HepG2 (cell line): ENCODE results near the gene SLC9A9. TPM values are rescaled to one million over a fixed set of nuclear protein-coding genes. Genes with fewer than 3 reads are reported as not detected.

Experiments used
- ATAC-seq: fragments of 200-7000 bp; cut with Tn5 transposase; 3 replicates; pipeline ENCODE4 v1.9.1; 2020; ENCODE audit warnings: mild to moderate bottlenecking, moderate library complexity
- BruUV-seq: library from RNA; stranded (reverse); fragments of 400-500 nt; replicated peaks from 2 replicates; lab custom pipeline; 2021; lab: Mats Ljungman, UMichigan
- CTCF ChIA-PET: fragments of 300-600 bp; formaldehyde crosslinking; extraction: SDS; loops from one replicate; lab custom pipeline; 2021; ENCODE audit warnings: low total read pairs, inconsistent platforms, low intra/inter-chr PET ratio; lab: Yijun Ruan, JAX
- POLR2A ChIA-PET: fragments of 350-600 bp; sonication (Branson Sonifier 250); formaldehyde crosslinking; loops from one replicate; lab custom pipeline; 2020; ENCODE audit warnings: antibody characterized with exemption, inconsistent platforms; lab: Yijun Ruan, JAX
- DNase-seq: peaks from one replicate; pipeline ENCODE4 v3.0.0-alpha.2; 2015; ENCODE audit warnings: low spot score
- FAIRE-seq: peaks from 3 replicates; lab custom pipeline; 2011; peaks lifted over from hg19 to GRCh38; lab: Jason Lieb, UNC
- H2AFZ ChIP-seq: one replicate; pipeline ENCODE4 v1.6.1; 2011; ENCODE audit warnings: low read length, inconsistent platforms
- H3K27ac ChIP-seq: fragments of 300-600 bp; 3 replicates; pipeline ENCODE4 v1.8.0; 2011; ENCODE audit warnings: mixed run types, mild to moderate bottlenecking, mixed read lengths, low read length, inconsistent platforms; ENCODE audit not compliant: insufficient read depth; ENCODE audit errors: extremely low read length
- H3K27me3 ChIP-seq, 2 experiments: fragments of 200-600 bp in 1 of 2; 2 replicates in 1 of 2; 3 replicates in 1 of 2; pipeline versions ENCODE4 v1.6.0 to v1.8.0; 2011; ENCODE audit warnings: low read length in 2 of 2, mild to moderate bottlenecking in 2 of 2, moderate library complexity in 2 of 2, inconsistent platforms in 1 of 2; ENCODE audit not compliant: insufficient read depth in 2 of 2, control insufficient read depth in 1 of 2
- H3K36me3 ChIP-seq, 2 experiments: fragments of 200-600 bp in 1 of 2; replicated peaks in 1 of 2; 2 replicates in 1 of 2; 3 replicates in 1 of 2; pipeline versions ENCODE4 v1.5.1 to v1.8.0; 2011; ENCODE audit warnings: low read length in 2 of 2, inconsistent platforms in 1 of 2; ENCODE audit not compliant: insufficient read depth in 2 of 2, control insufficient read depth in 1 of 2
- H3K4me1 ChIP-seq: 2 replicates; pipeline ENCODE4 v1.5.1; 2012; ENCODE audit warnings: low read length, inconsistent platforms; ENCODE audit not compliant: insufficient read depth
- H3K4me2 ChIP-seq: 2 replicates; pipeline ENCODE4 v1.6.0; 2011; ENCODE audit warnings: low read depth, low read length, inconsistent platforms
- H3K4me3 ChIP-seq, 3 experiments: fragments of 200-600 bp in 1 of 3; sonication (generic), shearing (Covaris generic) in 1 of 3; replicated peaks in 1 of 3; 2 replicates each; pipeline ENCODE4 v1.5.1; 2011 to 2016; ENCODE audit warnings: low read length in 3 of 3, inconsistent platforms in 2 of 3, low read depth in 2 of 3, mild to moderate bottlenecking in 2 of 3, control low read depth in 1 of 3, mixed read lengths in 1 of 3; ENCODE audit not compliant: insufficient read depth in 1 of 3
- H3K79me2 ChIP-seq: one replicate; pipeline ENCODE4 v1.6.1; 2011; ENCODE audit warnings: low read length, inconsistent platforms; ENCODE audit not compliant: insufficient read depth
- H3K9ac ChIP-seq: 2 replicates; pipeline ENCODE4 v1.6.0; 2011; ENCODE audit warnings: mild to moderate bottlenecking, low read depth, low read length, inconsistent platforms; ENCODE audit not compliant: insufficient read depth
- H3K9me3 ChIP-seq: 2 replicates; pipeline ENCODE4 v1.5.1; 2012; ENCODE audit warnings: mild to moderate bottlenecking, low read length
- H4K20me1 ChIP-seq: 2 replicates; pipeline ENCODE4 v1.6.0; 2011; ENCODE audit warnings: inconsistent platforms, mild to moderate bottlenecking, low read length, moderate library complexity; ENCODE audit not compliant: insufficient read depth
- MIER3 ChIP-seq: IDR thresholded peaks from 2 replicates; pipeline ENCODE4 v1.6.1; 2016; ENCODE audit warnings: missing compliant biosample characterization, borderline replicate concordance
- NR2F2 ChIP-seq: IDR thresholded peaks from 2 replicates; pipeline ENCODE4 v1.6.1; 2012; ENCODE audit warnings: low read depth, inconsistent platforms, borderline replicate concordance
- TEAD2 ChIP-seq: sonication (generic); formaldehyde crosslinking; IDR thresholded peaks from 2 replicates; pipeline ENCODE4 v1.9.0; 2021; ENCODE audit warnings: missing genetic modification reagents
- XRCC5 ChIP-seq: fragments of 200-400 bp; formaldehyde crosslinking; optimal IDR thresholded peaks from 2 replicates; pipeline ENCODE3; 2017; ENCODE audit warnings: mild to moderate bottlenecking, low read length
- ZFP1 ChIP-seq: IDR thresholded peaks from 2 replicates; pipeline ENCODE4 v1.6.1; 2016
- ZNF770 ChIP-seq: sonication (generic); formaldehyde crosslinking; IDR thresholded peaks from 2 replicates; pipeline ENCODE4 v1.5.0; 2020; ENCODE audit warnings: mild to moderate bottlenecking, missing genetic modification reagents
- ZNF850 ChIP-seq: sonication (generic); formaldehyde crosslinking; conservative IDR thresholded peaks from 2 replicates; pipeline ENCODE4 v1.9.0; 2021; ENCODE audit warnings: mild to moderate bottlenecking, missing genetic modification reagents
- WGBS: methylation state at CpG from one replicate; pipeline ENCODE4 v1.1.6; 2017; ENCODE audit warnings: low lambda C conversion rate; 5-methylcytosine and 5-hydroxymethylcytosine counted together
- in situ Hi-C: cut with HindIII; loops from 2 replicates; pipeline ENCODE4 v1.10.0; 2017; ENCODE audit warnings: low pct_unique_long_range_greater_than_20kb; ENCODE audit not compliant: extremely low pct_ligation_motif_present
- intact Hi-C: fragments of 100-400 bp; cut with micrococcal nuclease; formaldehyde crosslinking; loops from one replicate; pipeline ENCODE4 v1.10.0; 2022; ENCODE audit not compliant: unreplicated experiment
- polyA plus RNA-seq, 8 experiments: library from polyadenylated mRNA; depleted of rRNA in 3 of 8; stranded (reverse) in 7 of 8; unstranded in 1 of 8; fragments of >200 nt; fragmentation: Illumina TruSeq in 4 of 8; extraction: Trizol in 4 of 8; gene quantifications; 2 replicates each; pipeline versions ENCODE4 v1.2.1 to v1.2.3, GENCODE V29; 2011 to 2016; ENCODE audit warnings: low read depth in 4 of 8, missing spikeins in 1 of 8, mixed read lengths in 1 of 8; ENCODE audit not compliant: insufficient read depth in 1 of 8
- total RNA-seq, 5 experiments: library from RNA; depleted of rRNA; stranded (reverse); fragments of >200 nt; fragmentation: Illumina TruSeq; extraction: Trizol; gene quantifications; 2 replicates each; pipeline ENCODE4 v1.2.3, GENCODE V29; 2016; ENCODE audit warnings: low read depth in 1 of 5
- TF ChIP-seq, protein P1 (sequence below): sonication (generic); formaldehyde crosslinking; IDR thresholded peaks from 2 replicates; pipeline ENCODE4 v1.5.1; 2020; ENCODE audit warnings: mild to moderate bottlenecking, missing genetic modification reagents, borderline replicate concordance

Gene SLC9A9
- total and polyA plus RNA-seq, 2 of the 13 experiments (the other 11 are each of a cell fraction or from before 2014, with no cell fraction given), result not detected

DNA sequence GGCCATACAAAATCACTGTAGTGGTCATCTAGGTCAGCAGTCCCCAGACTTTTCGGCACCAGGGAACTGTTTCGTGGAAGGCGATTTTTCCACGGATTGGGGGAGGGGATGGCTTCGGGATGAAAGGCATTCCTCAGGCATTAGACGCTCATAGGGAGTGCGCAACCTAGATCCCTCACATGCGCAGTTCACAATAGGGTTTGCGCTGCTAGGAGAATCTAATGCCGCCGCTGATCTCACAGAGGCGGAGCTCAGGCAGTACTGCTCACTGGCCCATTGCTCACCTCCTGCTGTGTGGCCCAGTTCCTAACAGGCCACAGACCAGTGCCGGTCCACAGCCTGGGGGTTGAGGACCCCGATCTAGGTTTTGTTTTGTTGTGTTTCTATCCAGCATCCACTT lies 200.1 kb downstream of the SLC9A9 start:
- no peak for TF ChIP-seq MIER3 (CRISPR knock-in tag)
- TF ChIP-seq TEAD2 (CRISPR knock-in tag), result no peak
- no peak for TF ChIP-seq ZNF850 (CRISPR knock-in tag)
- TF ChIP-seq NR2F2, result no peak
- no peak for TF ChIP-seq ZFP1 (CRISPR knock-in tag)
- TF ChIP-seq ZNF770 (CRISPR knock-in tag), result no peak
- ATAC-seq, result no peak
- Histone ChIP-seq H2AFZ (no peak overlapping the region), H4K20me1 (no peaks in the 10 kb centered on the region), H3K9ac (no peak overlapping the region), H3K27ac (no peak overlapping the region), H3K4me1 (no peaks in the 10 kb centered on the region), H3K36me3 (no peaks in the 10 kb centered on the region), H3K4me3 (no peak overlapping the region), H3K9me3 (no peaks in the 10 kb centered on the region), H3K79me2 (no peaks in the 10 kb centered on the region), H3K27me3 (no peaks in the 10 kb centered on the region; a peak in 1 of 5 replicates), H3K4me2 (no peak overlapping the region)
- WGBS, result 9% methylated on average over 7 of the region's 14 CpGs
- intact Hi-C loops (loop anchor here (10.0 kb wide), 1 partner anchor 573 kb away; no protein-coding TSS in a partner anchor), in situ Hi-C loops (no loop called here)
- FAIRE-seq, result no peak
- ChIA-PET CTCF (no interaction called here), POLR2A (no interaction called here)
- DNase-seq, result no peak
- no TSS peak for BruUV-seq

DNA sequence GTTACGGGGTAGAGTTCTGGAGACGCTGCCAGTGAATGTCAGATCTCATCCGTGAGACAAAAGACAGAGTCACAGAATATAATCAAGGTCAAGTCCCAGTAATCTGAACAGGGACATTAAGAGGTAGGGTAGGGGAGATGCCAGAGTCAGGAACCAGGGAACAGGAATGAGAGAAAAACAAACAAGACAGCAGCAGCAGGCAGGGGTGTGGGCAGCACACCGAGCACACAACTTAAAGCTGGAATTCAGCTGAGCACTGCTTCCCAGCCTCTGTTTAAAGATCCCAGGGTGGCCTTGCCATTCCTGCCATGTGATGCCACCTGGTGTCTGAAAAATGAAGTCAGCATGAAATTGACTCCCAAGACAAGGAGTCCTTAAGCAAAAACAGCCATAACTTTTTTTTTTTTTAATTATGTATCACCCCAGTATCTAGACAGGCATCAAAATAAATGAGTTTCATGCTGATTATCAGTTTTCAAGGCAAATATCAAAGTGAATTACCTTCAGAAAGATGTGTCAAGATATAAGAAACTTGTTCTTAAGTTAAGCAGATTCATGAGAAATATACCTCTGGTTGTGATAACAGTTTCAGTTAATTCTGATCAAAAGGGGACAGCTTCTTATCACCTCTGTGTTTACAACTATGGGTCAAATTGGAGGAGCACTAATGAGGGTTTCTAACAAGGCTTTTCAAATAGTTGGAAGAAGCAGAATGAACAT lies 203.7 kb downstream of the SLC9A9 start:
- Histone ChIP-seq H3K36me3 (no peaks in the 10 kb centered on the region), H4K20me1 (no peaks in the 10 kb centered on the region), H3K27me3 (no peaks in the 10 kb centered on the region; a peak in 1 of 5 replicates), H3K9ac (no peak overlapping the region), H3K4me2 (no peak overlapping the region), H3K27ac (no peak overlapping the region), H3K79me2 (no peaks in the 10 kb centered on the region), H3K4me3 (no peak overlapping the region), H2AFZ (no peak overlapping the region), H3K4me1 (no peaks in the 10 kb centered on the region), H3K9me3 (no peaks in the 10 kb centered on the region)
- POLR2A ChIA-PET, result no interaction called here
- DNase-seq (peak; percentile 22), FAIRE-seq (no peak), ATAC-seq (peak; percentile 76)
- no TSS peak for BruUV-seq
- in situ Hi-C loops (no loop called here), intact Hi-C loops (loop anchor here (1.0 to 10.0 kb wide), 2 partner anchors 211 to 570 kb away; no protein-coding TSS in a partner anchor)
- WGBS, result 15% methylated on average over 4 of the region's 4 CpGs
- CTCF ChIA-PET, result no interaction called here
- TF ChIP-seq XRCC5, result peak; percentile 33
- TF ChIP-seq, protein P1, sequence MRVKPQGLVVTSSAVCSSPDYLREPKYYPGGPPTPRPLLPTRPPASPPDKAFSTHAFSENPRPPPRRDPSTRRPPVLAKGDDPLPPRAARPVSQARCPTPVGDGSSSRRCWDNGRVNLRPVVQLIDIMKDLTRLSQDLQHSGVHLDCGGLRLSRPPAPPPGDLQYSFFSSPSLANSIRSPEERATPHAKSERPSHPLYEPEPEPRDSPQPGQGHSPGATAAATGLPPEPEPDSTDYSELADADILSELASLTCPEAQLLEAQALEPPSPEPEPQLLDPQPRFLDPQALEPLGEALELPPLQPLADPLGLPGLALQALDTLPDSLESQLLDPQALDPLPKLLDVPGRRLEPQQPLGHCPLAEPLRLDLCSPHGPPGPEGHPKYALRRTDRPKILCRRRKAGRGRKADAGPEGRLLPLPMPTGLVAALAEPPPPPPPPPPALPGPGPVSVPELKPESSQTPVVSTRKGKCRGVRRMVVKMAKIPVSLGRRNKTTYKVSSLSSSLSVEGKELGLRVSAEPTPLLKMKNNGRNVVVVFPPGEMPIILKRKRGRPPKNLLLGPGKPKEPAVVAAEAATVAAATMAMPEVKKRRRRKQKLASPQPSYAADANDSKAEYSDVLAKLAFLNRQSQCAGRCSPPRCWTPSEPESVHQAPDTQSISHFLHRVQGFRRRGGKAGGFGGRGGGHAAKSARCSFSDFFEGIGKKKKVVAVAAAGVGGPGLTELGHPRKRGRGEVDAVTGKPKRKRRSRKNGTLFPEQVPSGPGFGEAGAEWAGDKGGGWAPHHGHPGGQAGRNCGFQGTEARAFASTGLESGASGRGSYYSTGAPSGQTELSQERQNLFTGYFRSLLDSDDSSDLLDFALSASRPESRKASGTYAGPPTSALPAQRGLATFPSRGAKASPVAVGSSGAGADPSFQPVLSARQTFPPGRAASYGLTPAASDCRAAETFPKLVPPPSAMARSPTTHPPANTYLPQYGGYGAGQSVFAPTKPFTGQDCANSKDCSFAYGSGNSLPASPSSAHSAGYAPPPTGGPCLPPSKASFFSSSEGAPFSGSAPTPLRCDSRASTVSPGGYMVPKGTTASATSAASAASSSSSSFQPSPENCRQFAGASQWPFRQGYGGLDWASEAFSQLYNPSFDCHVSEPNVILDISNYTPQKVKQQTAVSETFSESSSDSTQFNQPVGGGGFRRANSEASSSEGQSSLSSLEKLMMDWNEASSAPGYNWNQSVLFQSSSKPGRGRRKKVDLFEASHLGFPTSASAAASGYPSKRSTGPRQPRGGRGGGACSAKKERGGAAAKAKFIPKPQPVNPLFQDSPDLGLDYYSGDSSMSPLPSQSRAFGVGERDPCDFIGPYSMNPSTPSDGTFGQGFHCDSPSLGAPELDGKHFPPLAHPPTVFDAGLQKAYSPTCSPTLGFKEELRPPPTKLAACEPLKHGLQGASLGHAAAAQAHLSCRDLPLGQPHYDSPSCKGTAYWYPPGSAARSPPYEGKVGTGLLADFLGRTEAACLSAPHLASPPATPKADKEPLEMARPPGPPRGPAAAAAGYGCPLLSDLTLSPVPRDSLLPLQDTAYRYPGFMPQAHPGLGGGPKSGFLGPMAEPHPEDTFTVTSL, result no peak
